ENCODE data around the gene EIF4A3. TPM values are rescaled to one million over a fixed set of nuclear protein-coding genes. Genes with fewer than 3 reads are reported as not detected.
"Not testable (repeated sequence)": the region's sequence is repeated elsewhere in the genome, so short reads cannot be mapped to it uniquely, and the experiment has no call there.

EIF4A3 gene
- total RNA-seq, 1 donor from 2014 or later: 31.3 TPM

DNA sequence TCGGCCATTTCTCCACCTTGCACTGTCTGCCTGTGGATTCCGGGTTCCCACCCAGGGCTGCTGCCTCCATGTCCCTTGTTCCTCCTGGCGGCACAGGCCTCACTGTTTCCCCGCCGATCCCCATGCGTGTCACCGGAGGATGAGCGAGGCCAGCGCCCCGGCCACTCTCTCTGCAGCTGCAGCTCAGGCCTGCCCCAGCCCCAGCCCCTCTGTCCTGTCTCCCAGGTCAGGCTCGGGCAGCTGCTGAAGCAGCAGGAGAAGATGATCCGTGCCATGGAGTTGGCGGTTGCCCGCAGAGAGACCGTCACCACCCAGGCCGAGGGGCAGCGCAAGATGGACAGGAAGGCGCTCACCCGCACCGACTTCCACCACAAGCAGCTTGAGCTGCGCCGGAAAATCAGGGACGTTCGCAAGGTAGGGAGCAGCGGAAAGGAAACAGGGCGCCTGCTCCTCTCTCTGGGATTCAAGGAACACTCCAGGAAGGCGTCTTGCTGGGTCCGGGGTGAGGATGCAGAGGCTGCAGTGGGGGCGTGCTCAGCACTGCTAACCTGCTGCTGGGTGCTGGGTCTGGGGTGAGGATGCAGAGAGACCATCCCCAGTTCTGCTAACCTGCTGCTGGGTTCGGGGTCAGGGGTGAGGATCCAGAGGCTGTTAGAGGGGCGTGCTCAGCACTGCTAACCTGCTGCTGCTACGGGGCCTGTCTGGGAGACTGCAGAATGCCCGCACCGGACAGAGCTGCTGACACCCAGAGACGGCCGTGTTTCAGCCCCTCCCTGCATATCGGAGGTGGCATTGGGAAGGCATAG, 51.7 kb downstream of the EIF4A3 start:
- no peak for DNase-seq (ENCODE audit: missing footprints)
- no peak for ATAC-seq
- intact Hi-C loops (cut with DNase I): no loop called here

DNA sequence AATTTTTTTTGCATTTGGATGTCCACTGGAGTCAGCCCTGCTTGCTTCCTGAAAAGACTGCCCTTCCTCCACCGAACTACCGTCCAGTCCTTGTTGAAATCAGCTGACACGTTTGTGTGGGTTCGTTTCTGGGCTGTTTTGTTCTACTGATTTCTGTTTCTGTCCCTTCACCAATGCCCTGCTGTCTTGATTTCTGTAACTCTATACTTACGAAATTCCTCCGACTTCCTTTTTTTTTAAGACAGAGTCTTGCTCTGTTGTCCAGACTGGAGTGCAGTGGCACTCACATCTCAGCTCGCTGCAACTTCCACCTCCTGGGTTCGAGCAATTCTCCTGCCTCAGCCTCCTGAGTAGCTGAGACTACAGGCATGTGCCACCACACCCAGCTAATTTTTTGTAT, 54.0 kb downstream of the EIF4A3 start:
- intact Hi-C loops (cut with DNase I): no loop called here
- no peak for DNase-seq (ENCODE audit: missing footprints)
- peak; percentile 67 for ATAC-seq

DNA sequence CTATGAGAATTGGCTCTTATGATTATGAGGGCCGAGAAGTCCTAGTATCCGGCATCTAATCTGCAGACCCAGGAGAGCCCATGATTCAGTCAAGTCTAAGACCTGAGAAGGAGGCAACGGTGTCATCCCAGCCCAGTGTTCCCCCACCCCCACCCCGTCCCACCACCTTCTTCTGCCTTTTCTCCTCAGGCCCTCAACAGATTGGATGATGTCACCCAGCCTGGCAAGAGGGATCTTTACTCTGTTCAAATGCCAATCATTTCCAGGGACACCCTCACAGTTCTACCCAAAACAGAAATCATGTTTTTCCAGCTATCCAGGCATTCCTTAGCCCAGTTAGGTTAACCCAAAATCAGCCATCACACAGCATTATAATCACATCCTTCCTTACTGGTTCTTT, 55.6 kb downstream of the EIF4A3 start:
- ATAC-seq: no peak
- no peak for DNase-seq (ENCODE audit: missing footprints)
- intact Hi-C loops (cut with DNase I): no loop called here

DNA sequence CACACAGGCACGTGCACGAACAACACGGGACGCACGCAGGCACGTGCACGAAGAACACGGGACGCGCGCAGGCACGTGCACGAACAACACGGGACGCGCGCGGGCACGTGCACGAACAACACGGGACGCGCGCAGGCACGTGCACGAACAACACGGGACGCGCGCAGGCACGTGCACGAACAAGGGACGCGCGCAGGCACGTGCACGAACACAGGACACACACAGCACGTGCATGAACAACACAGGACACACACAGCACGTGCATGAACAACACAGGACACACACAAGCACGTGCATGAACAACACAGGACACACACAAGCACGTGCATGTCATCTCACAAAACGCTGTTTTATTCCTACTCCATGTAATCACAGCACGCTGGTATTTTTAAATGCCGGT, 56.8 kb downstream of the EIF4A3 start:
- ATAC-seq; intact Hi-C loops (cut with DNase I): not testable (repeated sequence)
- peak; percentile 37 for DNase-seq (ENCODE audit: missing footprints)

DNA sequence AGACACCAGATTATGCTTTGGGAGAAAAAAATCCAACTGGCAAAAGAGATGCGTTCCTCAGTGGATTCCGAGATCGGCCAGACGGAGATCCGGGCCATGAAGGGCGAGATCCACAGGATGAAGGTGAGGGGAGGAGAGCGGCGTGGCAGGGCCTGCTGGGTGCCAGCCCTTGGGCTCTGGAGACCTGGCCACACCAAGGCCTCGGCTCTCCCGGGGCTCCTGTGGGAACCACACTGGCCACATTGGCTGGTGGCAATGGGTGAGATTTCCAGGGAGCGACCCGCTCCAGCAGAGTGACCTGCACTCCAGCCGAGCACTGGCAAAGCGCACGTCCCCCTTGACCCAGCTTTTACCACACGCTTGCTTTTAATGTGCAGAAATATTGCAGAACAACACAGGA, 57.2 kb downstream of the EIF4A3 start:
- ATAC-seq: no peak

DNA sequence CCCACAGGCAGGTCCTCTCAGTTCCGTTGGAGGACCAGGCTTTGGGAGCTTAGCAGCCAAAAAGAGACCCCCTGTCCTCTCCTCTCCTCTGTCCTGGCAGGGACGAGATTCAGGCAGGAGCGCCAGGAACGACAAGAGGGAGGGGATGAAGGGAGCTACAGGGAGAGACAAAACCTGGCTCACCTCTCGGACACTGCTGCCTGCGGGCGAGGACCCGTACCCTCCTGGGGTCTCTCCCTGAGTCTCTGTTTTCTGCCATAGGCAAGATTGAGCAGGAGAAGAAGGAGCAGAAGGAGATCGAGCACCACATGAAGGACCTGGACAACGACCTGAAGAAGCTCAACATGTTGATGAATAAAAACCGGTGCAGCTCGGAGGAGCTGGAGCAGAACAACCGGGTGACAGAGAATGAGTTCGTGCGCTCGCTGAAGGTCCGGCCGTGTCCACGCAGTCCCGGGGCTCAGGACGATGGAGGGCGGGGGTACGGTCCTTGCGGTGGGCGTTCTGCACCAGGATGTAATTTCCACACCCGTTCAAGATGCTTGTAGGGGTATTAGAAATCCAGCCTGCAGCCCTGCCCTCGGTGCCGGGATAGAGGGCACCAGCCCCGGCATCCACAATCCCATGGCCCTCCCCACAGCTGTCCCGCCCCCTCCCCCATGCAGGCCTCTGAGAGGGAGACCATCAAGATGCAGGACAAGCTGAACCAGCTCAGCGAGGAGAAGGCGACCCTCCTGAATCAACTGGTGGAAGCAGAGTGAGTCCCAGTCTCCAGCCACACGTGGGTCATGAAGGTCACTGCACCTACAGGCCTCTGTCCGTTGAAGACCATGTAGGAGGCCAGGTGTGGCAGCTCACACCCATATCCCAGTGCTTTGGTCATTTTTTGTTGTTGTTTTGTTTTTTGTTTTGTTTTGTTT, 59.3 kb downstream of the EIF4A3 start:
- intact Hi-C loops (cut with DNase I): no loop called here
- DNase-seq (ENCODE audit: missing footprints): peak; percentile 50
- ATAC-seq: no peak

More for the DNA sequence above, 57.2 kb downstream of the EIF4A3 start:
- intact Hi-C loops (cut with DNase I): no loop called here
- DNase-seq (ENCODE audit: missing footprints): peak; percentile 59

DNA sequence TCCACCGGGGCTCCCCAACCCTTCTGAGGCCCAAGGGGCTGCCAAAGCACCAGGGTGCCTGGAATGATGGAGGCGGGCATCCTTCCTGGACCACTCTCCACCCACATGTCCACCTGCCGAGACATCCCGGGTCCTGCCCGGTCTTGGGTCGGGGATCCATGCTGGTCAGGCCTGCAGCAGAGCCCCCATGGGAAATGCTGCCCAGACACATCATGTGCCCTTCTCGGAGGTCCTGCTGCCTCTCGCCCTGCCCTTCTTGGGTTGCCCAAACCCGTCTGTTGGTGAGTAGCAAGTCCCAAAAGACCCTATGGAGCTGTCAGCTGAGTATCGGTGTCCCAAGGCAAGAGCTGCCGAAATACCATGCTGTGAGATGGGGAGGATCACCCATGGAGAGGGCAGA, 60.3 kb downstream of the EIF4A3 start:
- DNase-seq (ENCODE audit: missing footprints) (peak; percentile 37), ATAC-seq (no peak)
- intact Hi-C loops (cut with DNase I): no loop called here

DNA sequence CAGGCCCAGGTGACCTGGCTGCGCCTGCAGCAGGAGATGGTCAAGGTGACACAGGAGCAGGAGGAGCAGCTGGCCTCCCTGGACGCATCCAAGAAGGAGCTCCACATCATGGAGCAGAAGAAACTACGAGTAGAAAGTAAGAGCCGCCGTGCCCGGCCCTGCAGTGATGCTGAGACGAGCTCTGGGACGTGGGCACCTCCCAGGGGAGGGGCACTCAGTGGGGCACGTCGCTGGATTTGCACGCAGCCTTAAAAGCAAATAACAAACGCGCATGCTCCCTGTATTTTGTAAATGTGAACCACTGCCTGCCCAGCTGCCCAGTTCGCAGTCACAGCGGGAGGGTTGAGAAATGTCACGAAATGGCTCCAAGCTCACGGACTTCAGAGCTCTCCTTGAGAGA, 60.8 kb downstream of the EIF4A3 start:
- DNase-seq (ENCODE audit: missing footprints): peak; percentile 46
- intact Hi-C loops (cut with DNase I): no loop called here
- ATAC-seq: no peak

DNA sequence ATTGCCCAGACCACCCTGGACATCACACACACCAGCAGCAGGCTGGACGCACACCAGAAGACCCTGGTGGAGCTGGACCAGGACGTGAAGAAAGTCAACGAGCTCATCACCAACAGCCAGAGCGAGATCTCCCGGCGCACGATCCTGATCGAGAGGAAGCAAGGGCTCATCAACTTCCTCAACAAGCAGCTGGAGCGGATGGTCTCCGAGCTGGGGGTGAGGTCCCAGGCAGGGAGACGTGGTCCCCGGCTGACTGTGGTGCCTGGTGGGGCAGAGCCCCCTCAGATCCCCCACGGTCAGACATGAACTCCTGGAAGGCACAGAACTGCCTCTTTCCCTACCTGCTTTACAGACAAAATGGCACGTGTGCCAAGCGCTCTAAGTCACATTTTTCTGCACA, 62.2 kb downstream of the EIF4A3 start:
- ATAC-seq: no peak
- intact Hi-C loops (cut with DNase I): loop anchor here (5.0 kb wide), 1 partner anchor 77 kb away; no protein-coding TSS in a partner anchor
- no peak for DNase-seq (ENCODE audit: missing footprints)

Small RNA genes lying within 50 kb of the gene (microRNA-seq; reads per million reads assigned to microRNA genes)
- not detected for gene MIR1268B

Other genes with a start within 250 kb of the EIF4A3 start
- 16.3 TPM for gene TBC1D16, start 111.3 kb downstream of the EIF4A3 start, total RNA-seq
- gene CCDC40, start 110.5 kb downstream of the EIF4A3 start, total RNA-seq: 5.4 TPM
- gene GAA, start 45.5 kb downstream of the EIF4A3 start, total RNA-seq: 46.0 TPM
- gene CARD14, start 22.9 kb upstream of the EIF4A3 start, total RNA-seq: not detected
- gene SGSH, start 73.2 kb upstream of the EIF4A3 start, total RNA-seq: 12.4 TPM
- gene SLC26A11, start 73.3 kb upstream of the EIF4A3 start, total RNA-seq: 3.9 TPM
- 28.6 TPM for gene RNF213, start 113.7 kb upstream of the EIF4A3 start, total RNA-seq

Measured in Right ventricle myocardium inferior (tissue), 1 donor.